Germinal center (tissue), 1 donor: ENCODE results near the gene CAB39.

Experiments
- DNase-seq: peaks from one replicate; pipeline ENCODE4 v3.0.0; 2012; ENCODE audit warnings: mixed read lengths, low spot score

The CAB39 gene

GRCh38 chr2:230712443-230713330 lies at the start of gene CAB39:
Gene CAB39, plus strand, starts transcription at chr2:230712842. Its CDS starts 47,160 bp downstream, at chr2:230760002.
- peak; percentile 93 for DNase-seq

DNA sequence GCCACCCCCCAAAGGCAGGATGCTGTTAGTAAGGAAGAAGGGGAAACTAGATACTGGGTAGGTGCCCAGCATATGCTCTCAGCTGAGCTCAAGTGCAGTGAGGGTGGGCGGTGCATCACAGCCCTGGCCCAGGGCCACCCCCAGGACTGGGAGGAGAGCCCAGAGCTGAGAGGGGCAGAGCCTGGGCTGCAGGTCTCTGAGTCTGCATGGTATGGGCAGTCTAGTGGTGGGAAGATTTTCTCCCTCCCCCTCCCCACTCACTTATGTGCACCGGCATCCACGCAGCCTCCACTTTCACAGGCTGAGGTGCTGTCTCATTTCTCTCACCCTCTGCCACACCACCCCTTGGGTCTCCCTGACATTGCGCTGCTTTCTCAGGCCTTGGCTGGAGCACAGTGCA lies 48.5 kb upstream of the CAB39 start:
- DNase-seq, result no peak

DNA sequence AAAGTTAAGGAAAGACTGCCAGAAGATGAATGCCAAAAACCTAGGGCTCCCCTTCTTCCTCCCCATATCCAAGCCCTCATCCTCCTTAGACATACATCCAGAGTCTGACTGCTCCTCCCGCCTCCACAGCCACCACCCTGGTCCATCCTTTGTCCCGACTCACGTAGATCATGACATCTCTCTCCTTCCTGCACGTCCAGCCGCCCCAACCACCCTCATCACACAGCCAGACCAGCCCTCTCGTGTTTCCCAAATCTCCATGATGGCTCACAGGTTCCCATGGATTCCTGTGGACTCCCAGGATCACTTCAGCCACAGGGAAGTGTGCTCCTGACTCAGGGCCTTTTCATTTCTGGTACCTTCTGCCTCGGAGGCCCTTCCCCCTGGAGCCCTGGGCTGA lies 47.8 kb upstream of the CAB39 start:
- DNase-seq, result no peak

- no peak for DNase-seq
Observed at GRCh38 chr2:230665263-230665691, 47.4 kb upstream of the CAB39 start.

DNA sequence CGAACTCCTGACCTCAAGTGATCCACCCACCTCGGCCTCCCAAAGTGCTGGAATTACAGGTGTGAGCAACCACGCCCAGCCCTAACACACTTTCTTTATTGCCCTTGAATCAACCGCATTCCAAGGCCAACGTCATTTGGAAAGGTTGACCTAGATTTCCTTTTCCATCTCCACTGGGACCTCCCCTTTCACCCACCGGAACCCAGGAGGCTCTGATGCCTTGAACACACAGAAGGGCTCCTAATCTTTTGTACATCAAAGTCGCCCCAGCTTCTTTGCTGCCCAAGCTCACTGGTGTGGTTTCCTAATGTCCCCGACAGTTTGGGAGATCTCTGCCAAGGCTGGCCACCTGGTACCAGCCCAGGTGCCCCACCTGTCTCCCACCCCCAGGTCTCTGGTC lies 46.2 kb upstream of the CAB39 start:
- DNase-seq, result no peak

- DNase-seq, result no peak
Observed at GRCh38 chr2:230666885-230667712, 45.5 kb upstream of the CAB39 start.

DNA sequence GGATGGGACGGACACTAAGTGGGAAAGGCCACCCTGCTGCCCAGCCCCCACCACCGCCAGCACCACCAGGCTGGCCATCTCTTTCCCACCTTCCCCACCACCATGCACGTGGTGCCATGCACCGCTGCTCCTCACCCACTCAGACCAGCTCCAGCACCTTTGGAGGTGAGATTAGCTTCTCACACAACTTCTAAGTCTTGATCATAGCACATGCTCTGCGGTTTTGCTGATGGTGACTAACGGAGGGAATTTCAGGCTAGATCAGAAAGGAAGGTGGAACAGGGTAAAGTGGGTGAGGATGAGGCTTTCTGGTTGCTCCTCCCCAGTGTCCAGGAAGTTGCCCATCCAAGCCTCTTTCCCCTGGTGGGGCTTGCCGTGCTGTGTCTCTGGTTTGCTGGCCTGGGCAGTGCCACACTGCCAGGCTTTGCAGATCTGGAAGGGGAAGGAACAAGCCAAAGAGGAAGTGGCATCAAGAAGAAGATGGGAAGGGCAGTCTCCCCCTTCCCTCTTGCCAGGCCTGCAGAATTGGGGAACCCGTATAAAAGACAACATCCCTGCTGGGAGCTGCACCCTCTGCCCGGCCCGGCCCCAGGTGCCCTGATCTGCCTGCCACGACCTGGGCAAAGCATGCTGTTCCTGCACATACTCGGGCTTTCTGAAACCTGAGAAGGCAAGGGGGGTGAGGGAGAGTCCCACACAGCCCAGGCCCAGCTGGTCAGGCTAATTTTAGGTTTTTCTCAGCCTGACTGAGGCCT lies 44.3 kb upstream of the CAB39 start:
- no peak for DNase-seq

DNA sequence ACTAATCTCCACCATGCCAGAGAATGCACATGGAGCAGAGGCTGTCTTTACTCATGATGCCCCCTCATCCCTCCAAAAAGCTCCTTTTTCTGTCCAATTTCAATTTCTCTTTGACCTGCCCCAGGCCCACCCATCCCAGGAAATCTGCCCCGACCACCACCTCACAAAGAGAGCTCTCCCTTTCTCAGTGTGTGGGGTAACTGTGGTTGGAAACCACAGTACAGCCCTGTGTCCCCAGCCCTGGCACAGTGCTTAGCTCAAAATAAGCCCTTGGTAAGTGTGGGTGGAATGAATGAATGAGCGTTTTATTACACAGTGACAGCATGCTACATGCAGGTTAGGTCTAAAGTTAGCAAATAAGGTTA lies 43.7 kb upstream of the CAB39 start:
- no peak for DNase-seq

- DNase-seq, result no peak
Observed at GRCh38 chr2:230669386-230669950, 43.2 kb upstream of the CAB39 start.

DNA sequence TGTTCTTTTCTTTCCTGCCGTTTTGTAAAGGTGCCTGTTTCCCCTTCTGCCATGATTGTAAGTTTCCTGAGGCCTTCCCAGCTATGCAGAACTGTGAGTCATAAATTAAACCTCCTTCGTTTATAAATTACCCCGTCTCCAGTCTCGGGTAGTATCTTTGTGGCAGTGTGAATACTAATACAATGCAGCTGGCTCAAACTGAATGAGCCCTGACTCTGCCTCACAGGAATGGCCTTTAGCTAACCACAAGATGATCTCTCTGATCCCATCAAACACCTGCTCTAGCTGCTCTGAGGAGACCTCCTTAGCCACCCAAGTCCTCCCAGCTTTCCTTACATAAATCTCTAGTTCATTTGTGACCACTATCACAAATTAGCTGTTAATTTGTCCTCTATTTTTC lies 41.5 kb upstream of the CAB39 start:
- no peak for DNase-seq

GRCh38 chr2:230672836-230673235 lies 39.8 kb upstream of the CAB39 start:
- no peak for DNase-seq

DNA sequence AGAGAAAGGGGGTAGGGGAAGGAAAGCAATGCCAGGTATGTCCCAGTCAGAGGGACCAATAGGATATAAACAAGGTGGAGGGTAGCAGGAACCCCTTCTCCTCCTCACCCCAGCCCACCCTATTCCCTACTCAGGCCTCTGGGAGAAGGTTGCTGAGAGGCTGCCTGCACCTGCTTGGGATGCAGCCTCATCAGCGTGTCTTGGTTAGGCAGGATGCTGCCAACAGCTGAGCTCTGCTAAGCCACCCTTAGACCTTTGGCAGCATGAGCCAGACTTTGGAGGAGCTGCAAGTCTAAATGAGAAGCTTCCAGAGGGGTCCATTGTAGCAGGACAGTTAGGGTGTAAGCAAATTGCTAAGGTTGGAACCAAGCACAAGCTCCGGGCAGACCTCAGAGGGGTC lies 38.2 kb upstream of the CAB39 start:
- DNase-seq, result no peak

DNA sequence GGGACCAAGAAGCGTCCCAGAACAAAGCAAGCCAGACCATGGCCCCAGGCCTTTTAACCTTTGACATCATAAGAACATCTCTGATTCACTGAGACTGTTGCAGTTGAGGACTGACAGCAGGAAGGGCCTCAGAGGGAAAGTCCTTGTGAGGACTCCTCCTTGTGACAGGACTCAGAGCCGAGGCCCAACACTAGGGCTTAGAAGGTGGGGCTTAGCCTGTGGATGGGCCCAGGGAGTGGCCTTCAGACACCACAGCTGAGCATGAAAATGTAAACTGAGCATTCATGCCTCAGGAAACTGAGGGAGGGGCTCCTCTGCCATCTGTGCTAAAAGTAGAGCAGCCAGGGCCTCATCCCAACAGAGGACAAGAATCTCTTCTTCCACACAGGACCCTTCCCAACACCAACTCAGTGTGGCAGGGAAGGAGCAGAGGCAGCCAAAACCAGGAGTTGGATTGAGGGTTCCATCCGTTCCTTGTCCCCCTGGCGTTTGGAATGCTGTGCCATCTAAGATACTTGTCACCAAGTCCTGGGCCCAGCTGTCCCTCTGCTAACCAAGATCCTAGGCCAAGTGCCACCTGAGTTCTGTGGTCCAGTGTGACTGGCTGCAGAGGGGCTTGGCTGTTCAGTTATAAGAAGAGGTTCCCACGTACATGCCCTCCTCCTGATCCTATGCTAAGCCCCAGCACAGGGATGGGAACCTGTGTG lies 37.5 kb upstream of the CAB39 start:
- no peak for DNase-seq

DNA sequence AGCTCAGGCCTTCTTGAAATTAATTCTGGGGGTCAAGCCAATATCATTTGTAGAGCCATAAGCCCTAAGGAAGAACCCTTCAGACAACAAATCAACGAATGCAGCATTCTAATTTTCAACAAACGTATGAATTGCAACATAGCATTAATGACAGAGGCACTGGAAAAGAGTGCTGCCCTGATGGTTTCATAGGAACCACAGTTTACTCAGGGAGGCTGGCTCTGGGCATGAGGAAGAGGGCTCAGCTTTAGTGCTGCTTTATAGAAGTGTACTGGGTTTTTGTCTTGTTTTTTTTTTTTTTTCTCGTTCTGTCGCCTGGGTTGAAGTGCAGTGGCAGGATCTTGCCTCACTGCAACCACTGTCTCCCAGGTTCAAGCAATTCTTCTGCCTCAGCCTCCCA lies 36.1 kb upstream of the CAB39 start:
- DNase-seq, result no peak

DNA sequence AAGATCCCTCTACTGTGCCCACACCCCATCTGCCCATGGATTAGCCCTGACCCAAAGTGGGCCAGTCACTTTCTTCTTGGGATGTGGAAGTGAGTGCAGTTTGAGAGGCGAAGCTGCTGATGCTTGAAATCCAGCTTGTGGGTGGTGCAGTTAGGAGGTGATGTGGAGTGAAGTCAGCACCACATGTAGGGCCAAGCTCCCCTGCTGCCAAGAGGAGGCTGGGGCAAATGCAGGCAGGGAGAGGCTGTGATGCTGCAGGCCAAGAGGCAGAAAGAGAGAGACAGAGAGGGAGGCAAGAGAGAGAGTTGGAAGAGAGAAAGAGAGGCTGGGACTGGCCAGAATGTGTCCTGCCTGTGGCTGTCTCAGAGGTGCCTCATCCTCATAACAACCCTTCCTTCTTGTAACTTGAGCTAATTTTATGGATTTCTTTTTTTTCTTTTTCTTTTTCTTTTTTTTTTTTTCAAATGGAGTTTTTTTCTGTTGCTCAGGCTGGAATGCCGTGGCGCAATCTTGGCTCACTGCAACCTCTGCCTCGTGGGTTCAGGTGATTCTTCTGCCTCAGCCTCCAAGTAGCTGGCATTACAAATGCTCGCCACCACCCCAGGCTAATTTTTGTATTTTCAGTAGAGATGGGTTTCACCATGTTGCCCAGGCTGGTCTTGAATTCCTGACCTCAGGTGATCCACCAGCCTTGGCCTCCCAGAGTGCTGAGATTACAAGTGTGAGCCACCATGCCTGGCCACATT lies 35.3 kb upstream of the CAB39 start:
- no peak for DNase-seq

GRCh38 chr2:230678018-230678417 lies 34.6 kb upstream of the CAB39 start:
- DNase-seq, result no peak

DNA sequence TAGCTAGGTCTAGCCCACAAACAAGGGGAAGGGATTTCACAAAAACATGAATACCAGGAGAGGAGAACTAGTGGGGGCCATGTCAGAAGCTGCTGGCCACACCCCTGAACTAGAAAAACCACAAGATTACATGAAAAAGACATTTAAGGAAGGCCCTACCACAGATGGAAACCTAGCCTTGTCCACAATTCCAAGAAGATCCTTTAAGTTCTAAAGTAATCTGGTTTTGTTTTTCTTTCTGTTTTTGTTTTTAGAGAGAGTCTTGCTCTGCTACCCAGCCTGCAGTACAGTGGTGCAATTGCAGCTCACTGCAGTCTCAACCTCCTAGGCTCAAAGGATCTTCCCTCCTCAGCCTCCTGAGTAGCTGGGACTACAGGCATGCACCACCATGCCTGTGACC lies 34.2 kb upstream of the CAB39 start:
- no peak for DNase-seq

GRCh38 chr2:230680463-230681170 lies 32.0 kb upstream of the CAB39 start:
- no peak for DNase-seq

DNA sequence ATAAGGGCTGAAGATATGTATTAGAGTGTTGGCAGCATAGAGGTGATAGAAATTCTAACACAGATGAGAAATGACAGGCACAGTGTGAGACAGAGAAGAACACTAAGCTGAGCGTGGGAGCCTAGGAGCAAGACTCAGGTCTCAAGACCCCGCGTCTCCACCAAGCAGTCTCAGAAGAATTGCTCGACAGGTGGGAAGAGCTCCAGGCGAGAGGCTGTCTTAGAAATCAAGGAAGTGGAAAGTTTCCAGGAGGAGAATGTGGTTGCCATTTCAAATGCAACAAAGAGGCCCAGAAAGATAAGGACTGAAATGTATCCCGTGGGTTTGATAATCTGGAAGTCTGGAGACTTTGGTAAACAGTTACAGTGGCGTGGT lies 31.5 kb upstream of the CAB39 start:
- no peak for DNase-seq

DNA sequence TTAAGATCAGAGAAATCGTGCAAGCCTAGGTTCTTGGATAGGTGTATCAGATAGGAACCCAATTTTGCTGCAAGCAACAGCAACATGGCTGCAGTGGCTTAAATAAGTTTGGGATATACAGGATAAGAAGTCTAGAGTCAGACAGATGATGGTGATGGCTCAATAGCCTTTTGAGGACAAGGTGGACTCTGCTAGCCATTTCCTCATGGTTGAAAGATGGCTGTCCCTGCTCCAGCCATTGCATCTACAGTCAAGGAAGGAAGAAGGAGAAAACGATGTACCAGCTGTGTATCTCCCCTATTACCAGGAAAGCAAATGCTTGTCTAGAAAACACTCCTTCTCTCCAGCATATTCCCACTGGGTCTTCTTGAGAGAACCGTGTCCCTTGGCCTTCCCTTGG lies 30.1 kb upstream of the CAB39 start:
- DNase-seq, result no peak
